ENCODE results near the gene EIF4E3. TPM values are rescaled to one million over a fixed set of nuclear protein-coding genes. Genes with fewer than 3 reads are reported as not detected.

Gene EIF4E3
- polyA plus RNA-seq, 4 donors = 10.4 to 13.2 (median 11.4) TPM

GRCh38 chr3:71652781-71653413, 72.3 kb downstream of the EIF4E3 start:
- DNase-seq (ENCODE audit: low read depth in 4 of 4, low spot score in 2 of 4) = no peak

GRCh38 chr3:71651625-71652024, 73.6 kb downstream of the EIF4E3 start:
- no peak for DNase-seq (ENCODE audit: low read depth in 4 of 4, low spot score in 2 of 4)

GRCh38 chr3:71650372-71650771, 74.8 kb downstream of the EIF4E3 start:
- no peak for DNase-seq (ENCODE audit: low read depth in 4 of 4, low spot score in 2 of 4)

GRCh38 chr3:71649757-71650156, 75.4 kb downstream of the EIF4E3 start:
- DNase-seq (ENCODE audit: low read depth in 4 of 4, low spot score in 2 of 4) = no peak

- DNase-seq (ENCODE audit: low read depth in 4 of 4, low spot score in 2 of 4) = no peak
Observed at GRCh38 chr3:71647751-71648150, 77.5 kb downstream of the EIF4E3 start.

- no peak for DNase-seq (ENCODE audit: low read depth in 4 of 4, low spot score in 2 of 4)
Observed at GRCh38 chr3:71646971-71647370, 78.2 kb downstream of the EIF4E3 start.

GRCh38 chr3:71645140-71645539, 80.1 kb downstream of the EIF4E3 start:
- DNase-seq (ENCODE audit: low read depth in 4 of 4, low spot score in 2 of 4) = no peak

GRCh38 chr3:71641674-71642073, 83.5 kb downstream of the EIF4E3 start:
- no peak for DNase-seq (ENCODE audit: low read depth in 4 of 4, low spot score in 2 of 4)

GRCh38 chr3:71640331-71640983, 84.7 kb downstream of the EIF4E3 start:
- no peak for DNase-seq (ENCODE audit: low read depth in 4 of 4, low spot score in 2 of 4)

- no peak for DNase-seq (ENCODE audit: low read depth in 4 of 4, low spot score in 2 of 4)
Observed at GRCh38 chr3:71636482-71636881, 88.7 kb downstream of the EIF4E3 start.

- no peak for DNase-seq (ENCODE audit: low read depth in 4 of 4, low spot score in 2 of 4)
Observed at GRCh38 chr3:71636001-71636400, 89.2 kb downstream of the EIF4E3 start.

GRCh38 chr3:71634671-71635070, 90.5 kb downstream of the EIF4E3 start:
- no peak for DNase-seq (ENCODE audit: low read depth in 4 of 4, low spot score in 2 of 4)

- DNase-seq (ENCODE audit: low read depth in 4 of 4, low spot score in 2 of 4) = no peak
Observed at GRCh38 chr3:71629711-71630110, 95.5 kb downstream of the EIF4E3 start.

- DNase-seq (ENCODE audit: low read depth in 4 of 4, low spot score in 2 of 4) = no peak
Observed at GRCh38 chr3:71629289-71629688, 95.9 kb downstream of the EIF4E3 start.

GRCh38 chr3:71628522-71628921, 96.7 kb downstream of the EIF4E3 start:
- no peak for DNase-seq (ENCODE audit: low read depth in 4 of 4, low spot score in 2 of 4)

- DNase-seq (ENCODE audit: low read depth in 4 of 4, low spot score in 2 of 4) = no peak
Observed at GRCh38 chr3:71625676-71626075, 99.5 kb downstream of the EIF4E3 start.

Other genes starting within 250 kb of the EIF4E3 start
- gene FOXP1, start 141.7 kb downstream of the EIF4E3 start, polyA plus RNA-seq (ENCODE audit: insufficient read length in 4 of 4) = 10 to 100 TPM; 31.2 to 45.8 (median 38.9) TPM
- gene GPR27, start 28.5 kb upstream of the EIF4E3 start, polyA plus RNA-seq (ENCODE audit: insufficient read length in 4 of 4) = 10 to 100 TPM in 2 of 4 donors, 1 to 10 TPM in 2; 7.5 to 10.1 (median 9.6) TPM
- gene PROK2, start 59.7 kb upstream of the EIF4E3 start, polyA plus RNA-seq (ENCODE audit: insufficient read length in 4 of 4) = under 1 TPM in 1 of 4 donors, not detected in 3; 0.17 TPM